ENCODE measurements around the gene TARP.

TARP gene

DNA sequence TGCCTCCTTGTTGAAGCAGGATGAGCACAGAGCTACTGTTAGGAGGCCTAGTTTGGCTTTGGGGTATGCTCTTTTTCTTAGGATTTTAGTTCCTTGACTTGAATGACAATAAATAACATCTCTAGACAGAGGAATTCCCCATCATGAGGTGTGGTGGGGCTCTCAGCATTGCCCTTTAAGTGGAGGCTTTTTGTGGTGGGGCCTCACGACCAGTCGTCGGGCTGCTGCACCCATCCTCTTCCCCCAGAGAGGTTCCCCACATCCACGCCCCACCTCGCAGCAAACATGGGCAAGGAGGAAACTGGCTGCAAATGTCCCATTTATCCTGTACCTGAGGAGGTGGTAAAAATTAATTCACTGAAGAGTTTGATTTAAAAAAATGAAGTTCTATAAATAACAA, 36.1 kb upstream of the TARP start:
- Histone ChIP-seq H3K4me3 (ENCODE audit: low read depth in 1 of 2, low read length in 1 of 2) (no peak overlapping the region), H3K4me1 (ENCODE audit: control insufficient read depth in 1 of 2, insufficient read depth in 1 of 2, low read depth in 1 of 2, low read length in 1 of 2) (peaks cover 84 to 95% of the 10 kb centered on the region in 2 experiments), H3K27me3 (no peaks in the 10 kb centered on the region), H3K9me3 (no peaks in the 10 kb centered on the region), H3K36me3 (no peaks in the 10 kb centered on the region), H3K27ac (no peak overlapping the region)
- TF ChIP-seq, protein P1, sequence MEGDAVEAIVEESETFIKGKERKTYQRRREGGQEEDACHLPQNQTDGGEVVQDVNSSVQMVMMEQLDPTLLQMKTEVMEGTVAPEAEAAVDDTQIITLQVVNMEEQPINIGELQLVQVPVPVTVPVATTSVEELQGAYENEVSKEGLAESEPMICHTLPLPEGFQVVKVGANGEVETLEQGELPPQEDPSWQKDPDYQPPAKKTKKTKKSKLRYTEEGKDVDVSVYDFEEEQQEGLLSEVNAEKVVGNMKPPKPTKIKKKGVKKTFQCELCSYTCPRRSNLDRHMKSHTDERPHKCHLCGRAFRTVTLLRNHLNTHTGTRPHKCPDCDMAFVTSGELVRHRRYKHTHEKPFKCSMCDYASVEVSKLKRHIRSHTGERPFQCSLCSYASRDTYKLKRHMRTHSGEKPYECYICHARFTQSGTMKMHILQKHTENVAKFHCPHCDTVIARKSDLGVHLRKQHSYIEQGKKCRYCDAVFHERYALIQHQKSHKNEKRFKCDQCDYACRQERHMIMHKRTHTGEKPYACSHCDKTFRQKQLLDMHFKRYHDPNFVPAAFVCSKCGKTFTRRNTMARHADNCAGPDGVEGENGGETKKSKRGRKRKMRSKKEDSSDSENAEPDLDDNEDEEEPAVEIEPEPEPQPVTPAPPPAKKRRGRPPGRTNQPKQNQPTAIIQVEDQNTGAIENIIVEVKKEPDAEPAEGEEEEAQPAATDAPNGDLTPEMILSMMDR (IDR thresholded peaks at IDR 0.05) = no peak

DNA sequence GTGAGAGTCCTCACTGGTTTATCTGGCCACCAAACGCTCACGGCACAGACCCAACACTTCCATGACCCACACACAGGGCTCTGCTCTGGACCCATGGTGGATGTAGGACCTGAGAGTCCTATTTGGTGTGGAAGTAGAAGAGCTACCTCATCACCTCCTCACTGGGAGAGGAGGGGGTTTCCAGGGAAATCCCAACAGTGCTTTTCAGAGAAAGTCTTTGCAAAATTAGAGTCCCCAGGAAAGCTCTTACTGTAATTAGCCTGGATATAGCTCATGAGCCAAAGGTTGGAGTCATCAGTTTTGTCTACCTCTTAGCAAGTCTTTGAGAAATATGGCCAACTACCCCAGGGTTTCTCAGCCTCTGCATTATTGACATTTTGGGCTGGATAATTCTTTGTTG, 34.7 kb upstream of the TARP start:
- Histone ChIP-seq H3K4me1 (ENCODE audit: control insufficient read depth in 1 of 2, insufficient read depth in 1 of 2, low read depth in 1 of 2, low read length in 1 of 2) (peaks cover 81 to 95% of the 10 kb centered on the region in 2 experiments), H3K9me3 (no peaks in the 10 kb centered on the region), H3K27ac (peak overlapping the region; percentile 64)

DNA sequence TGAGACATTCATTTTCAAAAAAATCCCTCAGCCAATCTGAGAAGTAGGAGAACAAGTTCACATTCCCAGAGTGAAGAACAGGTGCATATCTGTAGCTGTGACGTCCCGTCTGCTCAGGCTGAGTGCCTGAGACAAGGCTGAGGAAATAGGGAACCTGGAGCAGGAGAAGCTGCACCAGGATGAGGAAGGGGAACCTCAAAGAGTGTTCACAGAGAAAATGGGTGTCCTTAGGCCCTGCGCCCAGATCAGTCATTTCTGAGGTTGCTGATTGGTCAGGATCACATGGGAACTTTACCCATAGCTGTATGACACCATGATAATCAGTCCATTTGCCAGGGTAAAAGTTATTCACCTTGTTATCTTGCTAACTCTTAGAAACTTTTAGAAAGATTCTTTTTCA, 34.2 kb upstream of the TARP start:
- no peaks in the 10 kb centered on the region for H3K36me3 ChIP-seq
- H3K27ac ChIP-seq = peak overlapping the region; percentile 64
- H3K4me1 ChIP-seq (ENCODE audit: control insufficient read depth in 1 of 2, insufficient read depth in 1 of 2, low read depth in 1 of 2, low read length in 1 of 2) = peaks cover 78 to 92% of the 10 kb centered on the region in 2 experiments
- TF ChIP-seq, protein P1 (IDR thresholded peaks at IDR 0.05) = no peak
- H3K4me3 ChIP-seq (ENCODE audit: low read depth in 1 of 2, low read length in 1 of 2) = no peak overlapping the region
- H3K9me3 ChIP-seq = no peaks in the 10 kb centered on the region
- no peaks in the 10 kb centered on the region for H3K27me3 ChIP-seq

More for the DNA sequence above, 34.7 kb upstream of the TARP start:
- no peaks in the 10 kb centered on the region for H3K27me3 ChIP-seq
- H3K36me3 ChIP-seq = no peaks in the 10 kb centered on the region
- H3K4me3 ChIP-seq (ENCODE audit: low read depth in 1 of 2, low read length in 1 of 2) = no peak overlapping the region
- TF ChIP-seq, protein P1 (IDR thresholded peaks at IDR 0.05) = no peak

DNA sequence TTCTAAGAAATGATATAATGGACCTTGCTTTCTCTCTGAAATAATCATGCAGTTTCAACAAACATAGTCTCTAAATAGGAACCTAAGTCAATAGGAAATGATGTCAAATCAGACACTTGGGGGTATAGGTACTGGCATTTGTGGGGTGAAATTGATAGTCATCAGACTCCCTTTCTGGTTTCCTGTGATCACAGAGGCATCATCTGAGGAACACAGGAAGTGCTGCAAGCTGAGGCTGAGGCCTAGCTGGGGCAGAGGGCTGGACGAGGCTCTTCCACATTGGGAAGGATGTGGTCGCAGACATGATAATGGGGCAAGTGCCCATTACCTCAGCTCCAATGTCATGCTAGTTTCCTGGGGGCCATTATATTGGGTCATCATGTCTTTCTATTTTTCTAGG, 33.5 kb upstream of the TARP start:
- Histone ChIP-seq H3K4me1 (ENCODE audit: control insufficient read depth in 1 of 2, insufficient read depth in 1 of 2, low read depth in 1 of 2, low read length in 1 of 2) (peaks cover 76 to 92% of the 10 kb centered on the region in 2 experiments), H3K4me3 (ENCODE audit: low read depth in 1 of 2, low read length in 1 of 2) (no peak overlapping the region), H3K27ac (peak overlapping the region; percentile 64), H3K9me3 (no peaks in the 10 kb centered on the region), H3K36me3 (no peaks in the 10 kb centered on the region), H3K27me3 (no peaks in the 10 kb centered on the region)
- TF ChIP-seq, protein P1 (IDR thresholded peaks at IDR 0.05) = no peak

DNA sequence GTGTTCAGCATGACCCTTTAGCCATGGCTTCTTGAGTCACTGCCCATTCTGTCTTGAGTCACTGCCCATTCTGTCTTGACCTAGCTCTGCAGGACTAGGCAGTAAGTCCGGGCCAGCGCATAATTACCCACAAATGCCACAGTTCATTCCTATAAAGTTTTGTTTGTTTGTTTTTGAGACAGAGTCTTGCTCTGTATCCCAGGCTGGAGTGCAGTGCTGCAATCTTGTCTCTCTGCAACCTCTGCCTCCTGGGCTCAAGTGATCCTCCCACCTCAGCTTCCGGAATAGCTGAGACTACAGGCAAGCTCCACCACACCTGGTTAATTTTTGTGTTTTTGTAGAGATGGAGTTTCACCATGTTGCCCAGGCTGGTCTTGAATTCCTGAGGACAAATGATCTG, 32.7 kb upstream of the TARP start:
- TF ChIP-seq, protein P1 (IDR thresholded peaks at IDR 0.05) = no peak
- no peaks in the 10 kb centered on the region for H3K27me3 ChIP-seq

DNA sequence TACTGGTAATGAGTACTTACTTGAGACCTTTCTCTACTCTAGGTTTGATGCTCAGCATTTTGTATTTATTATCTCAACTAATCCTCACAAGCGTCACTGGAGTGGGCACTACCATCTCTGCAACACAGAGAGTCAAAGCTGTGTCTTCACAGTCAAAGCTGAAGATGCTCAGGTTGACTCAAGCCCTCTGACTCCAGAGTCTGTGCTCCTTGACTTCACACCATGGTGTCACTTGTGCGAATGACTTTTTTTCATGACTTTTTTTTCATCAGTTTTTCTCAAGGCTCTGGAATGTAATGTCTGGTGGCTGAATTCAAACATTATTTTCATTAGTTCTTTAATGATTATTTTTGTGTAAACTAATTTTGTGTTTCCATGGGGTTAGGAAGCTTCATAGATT, 30.4 kb upstream of the TARP start:
- no peak overlapping the region for H3K4me3 ChIP-seq (ENCODE audit: low read depth in 1 of 2, low read length in 1 of 2)
- no peak overlapping the region for H3K27ac ChIP-seq
- H3K9me3 ChIP-seq = no peaks in the 10 kb centered on the region
- H3K4me1 ChIP-seq (ENCODE audit: control insufficient read depth in 1 of 2, insufficient read depth in 1 of 2, low read depth in 1 of 2, low read length in 1 of 2) = peaks cover 74 to 90% of the 10 kb centered on the region in 2 experiments
- TF ChIP-seq, protein P1 (IDR thresholded peaks at IDR 0.05) = no peak
- no peaks in the 10 kb centered on the region for H3K36me3 ChIP-seq
- H3K27me3 ChIP-seq = no peaks in the 10 kb centered on the region

More for the DNA sequence above, 32.7 kb upstream of the TARP start:
- peak overlapping the region; percentile 64 for H3K27ac ChIP-seq
- no peaks in the 10 kb centered on the region for H3K9me3 ChIP-seq
- H3K4me1 ChIP-seq (ENCODE audit: control insufficient read depth in 1 of 2, insufficient read depth in 1 of 2, low read depth in 1 of 2, low read length in 1 of 2) = peaks cover 74 to 92% of the 10 kb centered on the region in 2 experiments
- no peak overlapping the region for H3K4me3 ChIP-seq (ENCODE audit: low read depth in 1 of 2, low read length in 1 of 2)
- no peaks in the 10 kb centered on the region for H3K36me3 ChIP-seq

All from neutrophil (primary cell).